Measurements from ENCODE around the gene AMPH.

GRCh38 chr7:38438970-38439369 is 192.2 kb downstream of the AMPH start:
- TF ChIP-seq POLR2AphosphoS5 (IDR thresholded peaks at IDR 0.05; ENCODE audit: borderline replicate concordance, low read depth, low read length) = no peak
- no peak for TF ChIP-seq EZH2 (IDR thresholded peaks at IDR 0.05)

Measured in SK-N-MC (cell line).